WTC11 (cell line): Measurements from ENCODE around the gene MCCC2. TPM values are rescaled to one million over a fixed set of nuclear protein-coding genes. Genes with fewer than 3 reads are reported as not detected.
"Not testable (repeated sequence)": the region's sequence is repeated elsewhere in the genome, so short reads cannot be mapped to it uniquely, and the experiment has no call there.

ENCODE experiments used
- ATAC-seq: fragments of 200-7000 bp; cut with Tn5 transposase; 2 replicates; pipeline ENCODE4 v1.10.0; 2021; ENCODE audit warnings: mild to moderate bottlenecking, moderate library complexity
- CTCF ChIA-PET: fragments of 300-600 bp; sonication (Branson Sonifier 250); formaldehyde crosslinking; loops from one replicate; lab custom pipeline; 2021; ENCODE audit warnings: antibody characterized with exemption; lab: Charles Lee
- POLR2A ChIA-PET: fragments of 350-600 bp; sonication (Branson Sonifier 250); formaldehyde crosslinking; loops from one replicate; lab custom pipeline; 2021; ENCODE audit warnings: antibody characterized with exemption; lab: Charles Lee
- DNase-seq: peaks from one replicate; pipeline ENCODE4 v3.0.0; 2021; ENCODE audit warnings: low spot score
- H3K27ac Mint-ChIP-seq: 2 replicates; pipeline ENCODE4 v1.8.0; 2021; ENCODE audit warnings: mixed read lengths
- H3K27me3 Mint-ChIP-seq: 2 replicates; pipeline ENCODE4 v1.8.0; 2021; ENCODE audit warnings: low read depth, mild to moderate bottlenecking, moderate library complexity, mixed read lengths
- H3K36me3 Mint-ChIP-seq: 2 replicates; pipeline ENCODE4 v1.8.0; 2021; ENCODE audit warnings: mixed read lengths
- H3K4me1 Mint-ChIP-seq: 2 replicates; pipeline ENCODE4 v1.8.0; 2022; ENCODE audit warnings: mixed read lengths
- H3K4me3 Mint-ChIP-seq: 2 replicates; pipeline ENCODE4 v1.8.0; 2021; ENCODE audit warnings: mild to moderate bottlenecking, moderate library complexity, mixed read lengths
- H3K9me3 Mint-ChIP-seq: 2 replicates; pipeline ENCODE4 v1.8.0; 2021; ENCODE audit warnings: mixed read lengths
- CREB1 ChIP-seq: sonication (generic); formaldehyde crosslinking; IDR thresholded peaks from 2 replicates; pipeline ENCODE4 v1.8.0; 2023; ENCODE audit warnings: mild to moderate bottlenecking, missing genetic modification reagents
- CREM ChIP-seq: sonication (generic); formaldehyde crosslinking; IDR thresholded peaks from 2 replicates; pipeline ENCODE4 v1.8.1; 2022; ENCODE audit warnings: mild to moderate bottlenecking, missing genetic modification reagents, moderate library complexity
- E2F1 ChIP-seq: sonication (generic); formaldehyde crosslinking; IDR thresholded peaks from 2 replicates; pipeline ENCODE4 v1.8.0; 2022; ENCODE audit warnings: mild to moderate bottlenecking, missing genetic modification reagents
- E2F4 ChIP-seq: sonication (generic); formaldehyde crosslinking; IDR thresholded peaks from 2 replicates; pipeline ENCODE4 v1.8.1; 2022; ENCODE audit warnings: low read depth, mild to moderate bottlenecking, moderate library complexity, missing genetic modification reagents, borderline replicate concordance
- ERG ChIP-seq: fragments of 250-450 bp; sonication (Bioruptor Pico); IDR thresholded peaks from 2 replicates; pipeline ENCODE4 v1.8.0; 2021; ENCODE audit warnings: mild to moderate bottlenecking
- FOXK1 ChIP-seq: sonication (generic); formaldehyde crosslinking; IDR thresholded peaks from 2 replicates; pipeline ENCODE4 v1.8.0; 2022; ENCODE audit warnings: mild to moderate bottlenecking, moderate library complexity, missing genetic modification reagents
- FOXP4 ChIP-seq: sonication (generic); formaldehyde crosslinking; IDR thresholded peaks from 2 replicates; pipeline ENCODE4 v1.8.0; 2022; ENCODE audit warnings: mild to moderate bottlenecking, missing genetic modification reagents
- GTF2I ChIP-seq: fragments of 250-450 bp; sonication (Bioruptor Pico); conservative IDR thresholded peaks from 2 replicates; pipeline ENCODE4 v1.4.0; 2021; ENCODE audit warnings: mild to moderate bottlenecking
- HMGA2 ChIP-seq: fragments of 250-450 bp; sonication (Bioruptor Pico); IDR thresholded peaks from 2 replicates; pipeline ENCODE4 v1.4.0; 2021; ENCODE audit warnings: mild to moderate bottlenecking, moderate library complexity
- JAZF1 ChIP-seq: fragments of 250-450 bp; sonication (Bioruptor Pico); IDR thresholded peaks from 2 replicates; pipeline ENCODE4 v1.9.0; 2021; ENCODE audit warnings: moderate library complexity, mild to moderate bottlenecking, inconsistent platforms
- JUN ChIP-seq: sonication (generic); formaldehyde crosslinking; IDR thresholded peaks from 2 replicates; pipeline ENCODE4 v1.8.0; 2023; ENCODE audit warnings: mild to moderate bottlenecking, missing genetic modification reagents
- MXD4 ChIP-seq: fragments of 250-450 bp; sonication (Bioruptor Pico); IDR thresholded peaks from 2 replicates; pipeline ENCODE4 v1.8.0; 2021; ENCODE audit warnings: mild to moderate bottlenecking, moderate library complexity, borderline replicate concordance
- NFATC4 ChIP-seq: fragments of 250-450 bp; sonication (Bioruptor Pico); IDR thresholded peaks from 2 replicates; pipeline ENCODE4 v1.9.0; 2021; ENCODE audit warnings: mild to moderate bottlenecking
- NFE2L1 ChIP-seq: sonication (generic); formaldehyde crosslinking; IDR thresholded peaks from 2 replicates; pipeline ENCODE4 v1.8.1; 2023; ENCODE audit warnings: missing genetic modification reagents
- RORB ChIP-seq: fragments of 250-450 bp; sonication (Bioruptor Pico); IDR thresholded peaks from 2 replicates; pipeline ENCODE4 v1.9.0; 2021; ENCODE audit warnings: mild to moderate bottlenecking
- TCF7 ChIP-seq: sonication (generic); formaldehyde crosslinking; IDR thresholded peaks from 2 replicates; pipeline ENCODE4 v1.8.0; 2022; ENCODE audit warnings: mild to moderate bottlenecking, low read depth, missing genetic modification reagents, moderate library complexity
- TEAD4 ChIP-seq: sonication (generic); formaldehyde crosslinking; IDR thresholded peaks from 2 replicates; pipeline ENCODE4 v1.8.0; 2022; ENCODE audit warnings: mild to moderate bottlenecking, missing genetic modification reagents
- ZNF138 ChIP-seq: sonication (generic); formaldehyde crosslinking; conservative IDR thresholded peaks from 2 replicates; pipeline ENCODE4 v1.8.1; 2022; ENCODE audit warnings: mild to moderate bottlenecking, moderate library complexity, missing genetic modification reagents
- ZNF219 ChIP-seq: sonication (generic); formaldehyde crosslinking; IDR thresholded peaks from 2 replicates; pipeline ENCODE4 v1.8.0; 2023; ENCODE audit warnings: missing genetic modification reagents, mild to moderate bottlenecking, borderline replicate concordance
- ZNF416 ChIP-seq: fragments of 250-450 bp; sonication (Bioruptor Pico); IDR thresholded peaks from 2 replicates; pipeline ENCODE4 v1.9.0; 2021; ENCODE audit warnings: mild to moderate bottlenecking, inconsistent platforms
- ZNF425 ChIP-seq: fragments of 250-450 bp; sonication (Bioruptor Pico); conservative IDR thresholded peaks from 2 replicates; pipeline ENCODE4 v1.9.0; 2021; ENCODE audit warnings: mild to moderate bottlenecking
- ZNF532 ChIP-seq: fragments of 250-450 bp; sonication (Bioruptor Pico); IDR thresholded peaks from 2 replicates; pipeline ENCODE4 v1.9.0; 2021; ENCODE audit warnings: mild to moderate bottlenecking, borderline replicate concordance
- total RNA-seq: library from RNA; stranded (reverse); gene quantifications from 3 replicates; pipeline ENCODE4 v1.2.3, GENCODE V29; 2021

Gene MCCC2
- total RNA-seq, 1 experiment from 2014 or later: 65.0 TPM

GRCh38 chr5:71645030-71645429 lies 57.9 kb downstream of the MCCC2 start (continued):
- TF ChIP-seq ZNF532: no peak
- no peak for TF ChIP-seq FOXK1 (CRISPR knock-in tag)
- no peak for TF ChIP-seq MXD4 (CRISPR knock-in tag)
- no peak for TF ChIP-seq CREM (CRISPR knock-in tag)
- no peak for TF ChIP-seq JAZF1 (CRISPR knock-in tag)
- TF ChIP-seq CREB1 (CRISPR knock-in tag): no peak
- no peak for TF ChIP-seq JUN (CRISPR knock-in tag)
- TF ChIP-seq ERG (CRISPR knock-in tag): no peak
- no peak for TF ChIP-seq HMGA2 (CRISPR knock-in tag)
- TF ChIP-seq ZNF219: no peak
- no peak for TF ChIP-seq ZNF138 (CRISPR knock-in tag)
- no peak for TF ChIP-seq TEAD4 (CRISPR knock-in tag)
- no peak for TF ChIP-seq RORB (CRISPR knock-in tag)
- TF ChIP-seq ZNF425: no peak

- H3K27me3 Mint-ChIP-seq, H3K4me1 Mint-ChIP-seq, DNase-seq, ATAC-seq, CTCF ChIA-PET, H3K4me3 Mint-ChIP-seq, H3K9me3 Mint-ChIP-seq, POLR2A ChIA-PET, H3K27ac Mint-ChIP-seq: not testable (repeated sequence)
- peaks cover 52% of the 10 kb centered on the region for H3K36me3 Mint-ChIP-seq
Observed at GRCh38 chr5:71650940-71651339, 63.8 kb downstream of the MCCC2 start.

- DNase-seq: no peak
- ChIA-PET POLR2A (no interaction called here), CTCF (no interaction called here)
- peaks cover 6% of the 10 kb centered on the region; the same call in 1 of the 2 replicates for H3K4me1 Mint-ChIP-seq
- H3K4me3 Mint-ChIP-seq: no peak overlapping the region
- no peaks in the 10 kb centered on the region for H3K27me3 Mint-ChIP-seq
- H3K27ac Mint-ChIP-seq: no peak overlapping the region
- peaks cover 50% of the 10 kb centered on the region for H3K36me3 Mint-ChIP-seq
- no peaks in the 10 kb centered on the region for H3K9me3 Mint-ChIP-seq
- ATAC-seq: no peak
- TF ChIP-seq GTF2I (no peak), E2F1 (CRISPR knock-in tag) (no peak), NFE2L1 (CRISPR knock-in tag) (no peak), ZNF416 (CRISPR knock-in tag) (no peak), E2F4 (CRISPR knock-in tag) (no peak), FOXP4 (CRISPR knock-in tag) (no peak), TCF7 (CRISPR knock-in tag) (no peak), NFATC4 (CRISPR knock-in tag) (no peak)
Observed at GRCh38 chr5:71651579-71651978, 64.4 kb downstream of the MCCC2 start.
